H9 (cell line): ENCODE results near the gene DMXL2. TPM values are rescaled to one million over a fixed set of nuclear protein-coding genes. Genes with fewer than 3 reads are reported as not detected.

Source experiments
- DNase-seq: peaks from one replicate; pipeline ENCODE4 v3.0.0-alpha.2; 2017
- H2AFZ ChIP-seq: one replicate; pipeline ENCODE4 v1.6.1; 2013; ENCODE audit warnings: mild to moderate bottlenecking, low read length, control low read depth, moderate library complexity
- H2AK5ac ChIP-seq: 2 replicates; pipeline ENCODE4 v1.6.1; 2013; ENCODE audit warnings: low read length, control low read depth, mixed read lengths; ENCODE audit not compliant: insufficient read length
- H2BK120ac ChIP-seq: one replicate; pipeline ENCODE4 v1.6.1; 2013; ENCODE audit warnings: low read depth, mild to moderate bottlenecking, low read length, control low read depth, inconsistent platforms; ENCODE audit not compliant: poor library complexity, severe bottlenecking
- H2BK12ac ChIP-seq: 2 replicates; pipeline ENCODE4 v1.6.1; 2013; ENCODE audit warnings: low read length, control low read depth, mixed read lengths, low read depth; ENCODE audit not compliant: insufficient read length
- H2BK15ac ChIP-seq: 2 replicates; pipeline ENCODE4 v1.6.1; 2013; ENCODE audit warnings: low read depth, low read length, control low read depth
- H2BK20ac ChIP-seq: one replicate; pipeline ENCODE4 v1.6.1; 2013; ENCODE audit warnings: low read depth, mild to moderate bottlenecking, low read length, control low read depth, inconsistent platforms; ENCODE audit not compliant: poor library complexity, severe bottlenecking
- H2BK5ac ChIP-seq: 2 replicates; pipeline ENCODE4 v1.6.1; 2013; ENCODE audit warnings: low read length, control low read depth, mixed read lengths; ENCODE audit not compliant: insufficient read length
- H3K14ac ChIP-seq: 2 replicates; pipeline ENCODE4 v1.6.1; 2013; ENCODE audit warnings: low read length, control low read depth; ENCODE audit not compliant: insufficient read depth
- H3K18ac ChIP-seq: 2 replicates; pipeline ENCODE4 v1.6.1; 2013; ENCODE audit warnings: low read depth, mild to moderate bottlenecking, mixed read lengths, low read length, control low read depth; ENCODE audit not compliant: insufficient read length
- H3K23ac ChIP-seq: 2 replicates; pipeline ENCODE4 v1.6.1; 2013; ENCODE audit warnings: low read length, control low read depth, mixed read lengths, low read depth; ENCODE audit not compliant: insufficient read length
- H3K23me2 ChIP-seq: 2 replicates; pipeline ENCODE4 v1.6.1; 2013; ENCODE audit warnings: low read depth, mild to moderate bottlenecking, mixed read lengths, low read length, control low read depth; ENCODE audit not compliant: insufficient read length, poor library complexity, severe bottlenecking
- H3K27ac ChIP-seq: 2 replicates; pipeline ENCODE4 v1.5.1; 2013; ENCODE audit warnings: low read length, control low read depth, mixed read lengths, low read depth; ENCODE audit not compliant: insufficient read length
- H3K27me3 ChIP-seq: 2 replicates; pipeline ENCODE4 v1.6.1; 2013; ENCODE audit warnings: low read length, control low read depth, inconsistent platforms; ENCODE audit not compliant: insufficient read depth
- H3K4ac ChIP-seq: 2 replicates; pipeline ENCODE4 v1.6.1; 2013; ENCODE audit warnings: low read depth, mild to moderate bottlenecking, control low read depth, inconsistent platforms, low read length, moderate library complexity
- H3K4me1 ChIP-seq: 2 replicates; pipeline ENCODE4 v1.6.1; 2013; ENCODE audit warnings: low read length, control low read depth, inconsistent platforms; ENCODE audit not compliant: insufficient read depth
- H3K4me2 ChIP-seq: 2 replicates; pipeline ENCODE4 v1.6.1; 2013; ENCODE audit warnings: low read length, control low read depth, mixed read lengths; ENCODE audit not compliant: insufficient read length, insufficient read depth
- H3K56ac ChIP-seq: 2 replicates; pipeline ENCODE4 v1.6.1; 2013; ENCODE audit warnings: low read depth, mild to moderate bottlenecking, mixed read lengths, low read length, control low read depth; ENCODE audit not compliant: insufficient read length
- H3K79me1 ChIP-seq: 2 replicates; pipeline ENCODE4 v1.6.1; 2013; ENCODE audit warnings: low read depth, mild to moderate bottlenecking, moderate library complexity, low read length, control low read depth, inconsistent platforms; ENCODE audit not compliant: insufficient read depth, poor library complexity, severe bottlenecking
- H3K79me2 ChIP-seq: 2 replicates; pipeline ENCODE4 v1.6.1; 2013; ENCODE audit warnings: low read length, control low read depth, inconsistent platforms; ENCODE audit not compliant: insufficient read depth
- H3K9ac ChIP-seq: 2 replicates; pipeline ENCODE4 v1.6.1; 2013; ENCODE audit warnings: low read length, control low read depth, mixed read lengths; ENCODE audit not compliant: insufficient read length; ENCODE audit errors: extremely low read depth
- H3K9me3 ChIP-seq: one replicate; pipeline ENCODE4 v1.6.1; 2013; ENCODE audit warnings: low read depth, low read length, inconsistent platforms; ENCODE audit not compliant: control insufficient read depth
- H3T11ph ChIP-seq: one replicate; pipeline ENCODE4 v1.6.1; 2013; ENCODE audit warnings: mild to moderate bottlenecking, low read length, control low read depth, inconsistent platforms
- H4K20me1 ChIP-seq: one replicate; pipeline ENCODE4 v1.6.1; 2013; ENCODE audit not compliant: control insufficient read depth, insufficient read length, insufficient read depth
- H4K5ac ChIP-seq: 2 replicates; pipeline ENCODE4 v1.6.1; 2013; ENCODE audit warnings: low read depth, mild to moderate bottlenecking, mixed read lengths, low read length, control low read depth; ENCODE audit not compliant: insufficient read length
- H4K8ac ChIP-seq: replicated peaks from 2 replicates; pipeline ENCODE4 v1.6.1; 2013; ENCODE audit warnings: low read length, control low read depth, mixed read lengths, low read depth; ENCODE audit not compliant: insufficient read length
- H4K91ac ChIP-seq: 2 replicates; pipeline ENCODE4 v1.6.1; 2013; ENCODE audit warnings: low read depth, mild to moderate bottlenecking, moderate library complexity, mixed read lengths, low read length, control low read depth; ENCODE audit not compliant: insufficient read length
- H3K27ac Mint-ChIP-seq, 3 experiments: 2 replicates in 2 of 3; 3 replicates in 1 of 3; pipeline ENCODE4 v1.8.0; 2020 to 2021; ENCODE audit warnings: mixed read lengths in 3 of 3, mild to moderate bottlenecking in 1 of 3, moderate library complexity in 1 of 3
- H3K27me3 Mint-ChIP-seq: 2 replicates; pipeline ENCODE4 v1.8.0; 2021; ENCODE audit warnings: low read depth, mild to moderate bottlenecking, moderate library complexity, mixed read lengths
- H3K36me3 Mint-ChIP-seq, 3 experiments: 2 replicates in 2 of 3; 3 replicates in 1 of 3; pipeline ENCODE4 v1.8.0; 2020 to 2021; ENCODE audit warnings: low read depth in 3 of 3, mixed read lengths in 3 of 3; ENCODE audit not compliant: insufficient read depth in 1 of 3
- H3K4me1 Mint-ChIP-seq, 2 experiments: 2 replicates each; pipeline ENCODE4 v1.8.0; 2020; ENCODE audit warnings: mixed read lengths in 2 of 2
- H3K4me3 Mint-ChIP-seq, 2 experiments: 2 replicates in 1 of 2; 3 replicates in 1 of 2; pipeline ENCODE4 v1.8.0; 2020 to 2021; ENCODE audit warnings: mild to moderate bottlenecking in 2 of 2, mixed read lengths in 2 of 2, moderate library complexity in 1 of 2
- H3K9me3 Mint-ChIP-seq, 2 experiments: 2 replicates in 1 of 2; 3 replicates in 1 of 2; pipeline ENCODE4 v1.8.0; 2020; ENCODE audit warnings: mild to moderate bottlenecking in 2 of 2, mixed read lengths in 2 of 2, moderate library complexity in 1 of 2
- CTCF ChIP-seq: fragments of 200-600 bp; sonication (generic); conservative IDR thresholded peaks from 3 replicates; pipeline ENCODE4 v1.8.0; 2021; ENCODE audit warnings: antibody characterized with exemption, mild to moderate bottlenecking
- WGBS: extraction: QIAGEN DNeasy Blood & Tissue Kit; methylation state at CpG from one replicate; pipeline ENCODE4 v1.1.7; 2013; ENCODE audit warnings: missing lambda C conversion rate, low lambda C conversion rate, mixed read lengths; ENCODE audit not compliant: insufficient read length; ENCODE audit errors: extremely low coverage; 5-methylcytosine and 5-hydroxymethylcytosine counted together
- total RNA-seq: library from RNA; stranded (reverse); gene quantifications from 2 replicates; pipeline ENCODE4 v1.2.1, GENCODE V29; 2021

DMXL2 gene
- total RNA-seq, 1 experiment from 2014 or later, result 13.9 TPM

GRCh38 chr15:51641490-51642130 lies 19.0 kb upstream of the DMXL2 start:
- Histone ChIP-seq H3K9ac (no peak overlapping the region), H3K9me3 (no peaks in the 10 kb centered on the region), H3K56ac (no peak overlapping the region), H4K8ac (no peak overlapping the region), H4K5ac (no peak overlapping the region), H4K91ac (no peak overlapping the region), H3K27me3 (no peaks in the 10 kb centered on the region), H3K23ac (no peak overlapping the region), H3K14ac (no peak overlapping the region), H2BK5ac (no peak overlapping the region), H3K18ac (no peak overlapping the region), H2BK20ac (no peak overlapping the region), H4K20me1 (no peaks in the 10 kb centered on the region), H3K4me1 (no peaks in the 10 kb centered on the region), H2BK15ac (no peak overlapping the region), H3K27ac (no peak overlapping the region), H3K79me1 (no peaks in the 10 kb centered on the region), H3T11ph (no peak overlapping the region), H3K4me2 (no peak overlapping the region), H2BK120ac (no peak overlapping the region), H2AK5ac (no peak overlapping the region), H3K23me2 (no peaks in the 10 kb centered on the region), H2AFZ (no peak overlapping the region), H3K4ac (no peak overlapping the region), H2BK12ac (no peak overlapping the region), H3K79me2 (no peaks in the 10 kb centered on the region)
- TF ChIP-seq CTCF, result no peak
- Mint-ChIP-seq H3K27ac (no peak overlapping the region), H3K27me3 (peaks cover 23% of the 10 kb centered on the region), H3K4me3 (no peak overlapping the region), H3K9me3 (no peaks in the 10 kb centered on the region), H3K36me3 (no peaks in the 10 kb centered on the region), H3K4me1 (no peaks in the 10 kb centered on the region)
- DNase-seq, result no peak
- WGBS, result no CpG with 5 or more reads among the region's 4 CpGs
